Activated CD4-positive, alpha-beta T cell treated with anti-CD3 and anti-CD28 coated beads for 36 hours (primary cell): ENCODE results near the gene CDNF. TPM values are rescaled to one million over a fixed set of nuclear protein-coding genes. Genes with fewer than 3 reads are reported as not detected.
A peak's percentile ranks its signal among the peaks of the same experiment; 100 is the strongest.

Source experiments
- ATAC-seq: fragments of 200-7000 bp; cut with Tn5 transposase; one replicate; pipeline ENCODE4 v1.10.0; 2021; ENCODE audit warnings: mild to moderate bottlenecking, moderate library complexity
- CTCF ChIA-PET: fragments of 350-600 bp; sonication (Branson Sonifier 250); formaldehyde crosslinking; loops from one replicate; lab custom pipeline; 2021; ENCODE audit warnings: antibody characterized with exemption; lab: Charles Lee
- POLR2A ChIA-PET: fragments of 350-600 bp; sonication (Branson Sonifier 250); formaldehyde crosslinking; loops from one replicate; lab custom pipeline; 2021; ENCODE audit warnings: antibody characterized with exemption, inconsistent platforms; lab: Charles Lee
- DNase-seq: peaks from one replicate; pipeline ENCODE4 v3.0.0-alpha.2; 2020
- H3K27ac Mint-ChIP-seq: one replicate; pipeline ENCODE4 v1.8.0; 2021; ENCODE audit warnings: mixed read lengths
- H3K27me3 Mint-ChIP-seq: one replicate; pipeline ENCODE4 v1.8.0; 2021; ENCODE audit warnings: mixed read lengths
- H3K36me3 Mint-ChIP-seq: one replicate; pipeline ENCODE4 v1.8.0; 2021; ENCODE audit warnings: low read depth, mixed read lengths
- H3K4me1 Mint-ChIP-seq: one replicate; pipeline ENCODE4 v1.8.0; 2021; ENCODE audit warnings: mixed read lengths
- H3K4me3 Mint-ChIP-seq: one replicate; pipeline ENCODE4 v1.8.0; 2021; ENCODE audit warnings: mild to moderate bottlenecking, moderate library complexity, mixed read lengths
- H3K9me3 Mint-ChIP-seq: one replicate; pipeline ENCODE4 v1.8.0; 2021; ENCODE audit warnings: low read depth, mixed read lengths
- intact Hi-C, 2 experiments: fragments of 100-400 bp; cut with DNase I in 1 of 2; cut with micrococcal nuclease in 1 of 2; formaldehyde crosslinking; loops; one replicate each; pipeline versions ENCODE4 v1.14.2 to v1.15.1; 2022 to 2024; cut with DNase I, micrococcal nuclease
- total RNA-seq, 2 experiments: library from RNA; stranded (reverse); gene quantifications; one replicate each; pipeline ENCODE4 v1.2.3, GENCODE V29; 2021

The CDNF gene
- 1 to 10 TPM; 2.5 to 2.7 TPM for total RNA-seq

DNA sequence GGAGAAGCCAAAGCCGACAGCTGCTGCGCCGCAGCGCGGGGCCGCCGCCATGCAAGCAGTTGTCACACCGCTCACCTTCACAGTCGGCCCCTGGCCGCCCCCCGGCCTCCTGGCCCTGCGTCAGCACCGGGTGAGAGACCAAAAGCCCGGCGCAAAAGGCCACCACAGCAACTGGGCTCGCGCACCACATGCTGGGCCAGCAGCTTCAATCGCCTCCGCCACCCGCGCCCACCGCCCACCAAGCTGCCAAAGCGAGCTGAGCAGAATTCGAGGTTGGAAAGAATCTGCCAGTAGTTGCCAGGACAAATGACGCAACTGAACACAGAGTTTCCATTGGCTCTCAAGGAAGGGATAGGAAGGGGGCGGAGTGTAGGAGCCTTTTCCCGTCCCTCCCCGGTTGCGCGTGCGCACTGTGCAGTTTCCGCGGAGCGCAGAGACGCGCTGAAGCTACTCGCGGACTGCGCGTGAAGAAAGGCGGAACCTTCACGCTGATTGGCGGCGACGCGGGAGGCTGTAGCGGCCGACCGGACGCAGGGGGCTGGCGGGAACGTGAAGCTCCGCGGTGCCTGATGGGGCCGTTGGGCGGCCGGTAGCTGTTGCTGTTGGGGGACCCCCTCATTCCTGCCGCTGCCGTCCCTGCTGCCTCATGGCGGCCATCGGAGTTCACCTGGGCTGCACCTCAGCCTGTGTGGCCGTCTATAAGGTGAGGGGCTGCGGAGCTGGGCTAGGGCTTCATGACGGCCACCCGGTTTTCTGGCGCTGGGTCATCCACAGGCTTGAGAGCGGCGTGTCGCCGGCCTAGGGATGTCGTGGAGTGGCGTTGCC, at the start of gene CDNF, which contains the start of the genes HSPA14 and MSANTD7:
Gene CDNF, minus strand, starts transcription at position 281 of the 825 bp plus-strand sequence. Its CDS starts 91 bp downstream, at position 190.
Gene HSPA14, plus strand, starts transcription at position 550 of the 825 bp plus-strand sequence. Its CDS starts 97 bp downstream, at position 647.
Gene MSANTD7, plus strand, starts transcription at position 550 of the 825 bp plus-strand sequence. CDS start 3,979 bp downstream, outside the sequence.
- ChIA-PET CTCF (interaction anchor here (0.5 to 3.6 kb wide), 31 partner anchors 10 to 642 kb away, joined by 3 to 15 read pairs (median 4); partner anchors contain the start of genes MEIG1 and SUV39H2), POLR2A (interaction anchor here (0.6 to 3.8 kb wide), 17 partner anchors 17 to 1051 kb away, joined by 3 to 29 read pairs (median 4); partner anchors contain the start of genes DCLRE1C, MEIG1 and SUV39H2)
- intact Hi-C loops = loop anchor here (1.0 to 10.0 kb wide), 18 partner anchors 25 to 1491 kb away; partner anchors contain the start of genes DCLRE1C (in 2 of the 2), MEIG1 (in 2 of the 2), SUV39H2 (in 2 of the 2) and PRPF18 (in 1 of the 2)
- Mint-ChIP-seq H3K27ac (peak within 1 kb of the TSS; percentile 94), H3K4me1 (peaks cover 18% of the 10 kb centered on the region), H3K27me3 (no peaks in the 10 kb centered on the region), H3K4me3 (peak within 1 kb of the TSS; percentile 89), H3K36me3 (peaks cover 33% of the 10 kb centered on the region), H3K9me3 (no peaks in the 10 kb centered on the region)
- DNase-seq (peak; percentile 100), ATAC-seq (peak; percentile 97)

DNA sequence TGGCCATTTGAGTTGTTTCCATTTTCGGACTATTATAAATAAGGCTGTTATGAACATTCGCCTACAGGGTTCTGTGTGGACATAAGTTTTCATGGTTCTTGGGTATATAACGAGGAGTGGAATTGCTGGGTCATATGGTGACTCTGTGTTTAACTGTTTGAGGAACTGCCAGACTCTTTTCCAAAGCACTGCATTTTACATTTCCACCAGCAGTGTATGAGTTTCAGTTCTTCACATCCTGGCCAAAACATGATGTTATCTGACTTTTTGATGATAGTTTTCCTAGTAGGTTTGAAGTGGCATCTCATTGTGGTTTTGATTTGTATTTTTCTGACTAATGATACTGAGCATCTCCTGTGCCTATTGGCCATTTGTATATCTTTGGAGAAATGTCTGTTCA, 46.2 kb upstream of the CDNF start:
- DNase-seq (no peak), ATAC-seq (peak; percentile 72)
- intact Hi-C loops = loop anchor here in 1 of 2 experiments (10.0 kb wide), 1 partner anchor 499 kb away; no protein-coding TSS in a partner anchor
- Mint-ChIP-seq H3K4me1 (peaks cover 25% of the 10 kb centered on the region), H3K4me3 (no peak overlapping the region), H3K27me3 (no peaks in the 10 kb centered on the region), H3K27ac (no peak overlapping the region), H3K9me3 (no peaks in the 10 kb centered on the region), H3K36me3 (peaks cover 19% of the 10 kb centered on the region)
- ChIA-PET CTCF (no interaction called here), POLR2A (no interaction called here)

DNA sequence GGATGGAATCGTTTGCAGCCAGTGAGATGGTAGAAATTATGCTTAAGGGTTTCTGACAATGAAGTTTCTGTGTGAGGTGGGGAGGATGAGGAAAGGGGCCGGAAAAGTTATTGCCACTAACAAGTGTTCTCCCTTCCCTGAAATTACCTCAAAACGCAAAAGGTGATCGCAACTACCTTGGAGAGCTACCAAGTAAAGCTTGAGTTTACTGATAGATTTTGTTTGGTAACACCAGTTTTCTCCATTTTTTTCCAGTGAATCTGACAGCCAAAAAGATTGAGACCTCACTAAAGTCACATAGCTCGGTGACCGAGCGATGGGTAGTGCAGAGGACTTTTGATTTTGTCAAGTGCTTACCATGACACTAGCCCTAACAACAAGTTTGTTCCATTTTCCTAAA, 42.4 kb upstream of the CDNF start:
- Mint-ChIP-seq H3K9me3 (no peaks in the 10 kb centered on the region), H3K27me3 (no peaks in the 10 kb centered on the region), H3K4me3 (peak overlapping the region; percentile 97), H3K36me3 (peaks cover 19% of the 10 kb centered on the region), H3K27ac (peak overlapping the region; percentile 90), H3K4me1 (peaks cover 35% of the 10 kb centered on the region)
- DNase-seq = no peak
- CTCF ChIA-PET = interaction anchor here (0.7 to 2.2 kb wide), 5 partner anchors 9 to 375 kb away, joined by 3 to 8 read pairs (median 3); partner anchors contain the start of gene DCLRE1C
- intact Hi-C loops = loop anchor here in 1 of 2 experiments (10.0 kb wide), 1 partner anchor 495 kb away; no protein-coding TSS in a partner anchor
- no peak for ATAC-seq
- POLR2A ChIA-PET = interaction anchor here (0.7 to 3.2 kb wide), 2 partner anchors 42 to 680 kb away, joined by 3 to 24 read pairs; partner anchors contain the start of genes CDNF, HSPA14 and MSANTD7

- H3K27ac Mint-ChIP-seq = peak overlapping the region; percentile 90
- no peaks in the 10 kb centered on the region for H3K9me3 Mint-ChIP-seq
- H3K4me1 Mint-ChIP-seq = peaks cover 35% of the 10 kb centered on the region
- H3K27me3 Mint-ChIP-seq = no peaks in the 10 kb centered on the region
- ATAC-seq (no peak), DNase-seq (no peak)
- peak overlapping the region; percentile 97 for H3K4me3 Mint-ChIP-seq
- POLR2A ChIA-PET = interaction anchor here (0.7 to 3.2 kb wide), 2 partner anchors 41 to 679 kb away, joined by 3 to 24 read pairs; partner anchors contain the start of genes CDNF, HSPA14 and MSANTD7
- H3K36me3 Mint-ChIP-seq = peaks cover 19% of the 10 kb centered on the region
- intact Hi-C loops = loop anchor here (5.0 to 10.0 kb wide), 4 partner anchors 293 to 1293 kb away; partner anchors contain the start of gene PRPF18 (in 1 of the 2)
- CTCF ChIA-PET = interaction anchor here (0.7 to 2.2 kb wide), 5 partner anchors 10 to 83 kb away, joined by 3 to 8 read pairs (median 4); partner anchors contain the start of gene DCLRE1C
Measured at GRCh38 chr10:14879928-14880193, 42.0 kb upstream of the CDNF start.

DNA sequence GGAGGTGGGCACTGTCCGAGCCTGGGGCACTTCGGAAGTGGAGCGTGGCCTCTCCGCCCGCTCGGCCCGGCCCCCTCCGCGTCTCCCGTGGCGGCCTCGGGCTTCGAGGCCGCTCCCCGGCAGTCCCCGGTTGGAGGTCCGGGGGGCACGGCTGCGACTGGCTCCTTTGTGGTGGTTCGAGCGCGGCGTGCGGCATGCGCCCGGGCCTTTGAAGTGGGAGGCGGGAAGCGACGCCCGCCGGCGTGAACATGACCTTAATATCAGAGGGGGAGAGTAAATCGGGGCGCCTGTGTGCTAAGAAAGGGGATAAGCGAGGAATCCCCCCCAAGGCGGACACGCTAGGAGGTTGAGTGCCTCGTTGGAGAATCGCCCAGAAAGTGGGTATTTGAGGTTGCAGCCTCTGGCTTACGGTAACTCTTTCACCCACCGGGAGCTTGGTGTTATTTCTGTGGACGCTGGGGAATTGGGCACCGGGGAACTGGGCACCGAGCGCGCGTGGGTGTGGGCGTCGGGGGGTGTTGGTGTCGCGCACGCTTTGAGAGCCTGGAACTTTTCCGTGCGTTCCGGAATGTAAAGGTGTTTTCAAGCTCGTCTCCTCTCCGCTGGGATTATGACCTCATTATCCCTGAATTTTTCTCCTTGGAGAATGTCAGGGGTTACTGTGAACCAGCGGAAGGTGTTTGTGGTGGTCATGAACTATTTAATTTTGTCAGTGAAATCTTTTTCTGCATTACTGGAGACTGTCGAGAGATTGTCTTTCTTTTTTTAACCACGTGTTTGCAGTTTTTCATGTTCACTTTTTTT, 41.5 kb upstream of the CDNF start:
- H3K4me1 Mint-ChIP-seq = peaks cover 35% of the 10 kb centered on the region
- intact Hi-C loops = loop anchor here (5.0 kb wide), 3 partner anchors 292 to 1292 kb away; partner anchors contain the start of gene PRPF18 (in 1 of the 2)
- H3K27ac Mint-ChIP-seq = peak overlapping the region; percentile 90
- POLR2A ChIA-PET = interaction anchor here (0.7 to 3.2 kb wide), 9 partner anchors 36 to 694 kb away, joined by 3 to 24 read pairs (median 4); partner anchors contain the start of genes CDNF, DCLRE1C, HSPA14 and MEIG1
- ATAC-seq (peak; percentile 4), DNase-seq (peak; percentile 58)
- H3K27me3 Mint-ChIP-seq = no peaks in the 10 kb centered on the region
- H3K36me3 Mint-ChIP-seq = peaks cover 19% of the 10 kb centered on the region
- peak overlapping the region; percentile 97 for H3K4me3 Mint-ChIP-seq
- CTCF ChIA-PET = interaction anchor here (0.7 to 2.2 kb wide), 8 partner anchors 10 to 342 kb away, joined by 3 to 8 read pairs (median 4); partner anchors contain the start of genes CDNF, DCLRE1C, HSPA14 and MSANTD7
- no peaks in the 10 kb centered on the region for H3K9me3 Mint-ChIP-seq

- Mint-ChIP-seq H3K4me3 (peak within 1 kb of the TSS; percentile 97), H3K4me1 (peaks cover 36% of the 10 kb centered on the region), H3K27me3 (no peaks in the 10 kb centered on the region), H3K36me3 (peaks cover 19% of the 10 kb centered on the region), H3K9me3 (no peaks in the 10 kb centered on the region), H3K27ac (peak within 1 kb of the TSS; percentile 93)
- intact Hi-C loops = loop anchor here (1.0 to 5.0 kb wide), 10 partner anchors 40 to 1291 kb away; partner anchors contain the start of genes CDNF (in 2 of the 2), DCLRE1C (in 2 of the 2), HSPA14 (in 2 of the 2) and MEIG1 (in 2 of the 2)
- ATAC-seq (peak; percentile 92), DNase-seq (peak; percentile 97)
- POLR2A ChIA-PET = interaction anchor here (0.6 to 3.2 kb wide), 11 partner anchors 17 to 693 kb away, joined by 3 to 24 read pairs (median 3); partner anchors contain the start of genes CDNF, DCLRE1C, HSPA14 and MEIG1
- CTCF ChIA-PET = interaction anchor here (0.7 to 1.2 kb wide), 7 partner anchors 21 to 342 kb away, joined by 3 to 8 read pairs (median 3); partner anchors contain the start of genes CDNF, HSPA14 and MSANTD7
Measured at GRCh38 chr10:14878266-14879123, 40.7 kb upstream of the CDNF start, which contains the start of gene SUV39H2. TSS of gene SUV39H2 (plus strand) at chr10:14878866. CDS start at chr10:14878889, 23 bp downstream.

- Mint-ChIP-seq H3K9me3 (no peaks in the 10 kb centered on the region), H3K4me3 (peak overlapping the region; percentile 97), H3K27me3 (no peaks in the 10 kb centered on the region), H3K4me1 (peaks cover 26% of the 10 kb centered on the region), H3K36me3 (peaks cover 8% of the 10 kb centered on the region), H3K27ac (no peak overlapping the region)
- CTCF ChIA-PET = no interaction called here
- ATAC-seq = no peak
- POLR2A ChIA-PET = no interaction called here
- no peak for DNase-seq
- intact Hi-C loops = loop anchor here (5.0 kb wide), 3 partner anchors 289 to 1289 kb away; partner anchors contain the start of gene PRPF18 (in 1 of the 2)
Measured at GRCh38 chr10:14876764-14877163, 38.9 kb upstream of the CDNF start.

- ChIA-PET CTCF (interaction anchor here (0.6 kb wide), 1 partner anchor 11 kb away, joined by 3 read pairs; no protein-coding TSS in a partner anchor), POLR2A (no interaction called here)
- ATAC-seq (no peak), DNase-seq (no peak)
- peaks cover 8% of the 10 kb centered on the region for H3K36me3 Mint-ChIP-seq
- no peak overlapping the region for H3K27ac Mint-ChIP-seq
- H3K4me3 Mint-ChIP-seq = no peak overlapping the region
- intact Hi-C loops = loop anchor here (5.0 kb wide), 3 partner anchors 289 to 1289 kb away; partner anchors contain the start of gene PRPF18 (in 1 of the 2)
- no peaks in the 10 kb centered on the region for H3K9me3 Mint-ChIP-seq
- peaks cover 24% of the 10 kb centered on the region for H3K4me1 Mint-ChIP-seq
- no peaks in the 10 kb centered on the region for H3K27me3 Mint-ChIP-seq
Measured at GRCh38 chr10:14875941-14876340, 38.1 kb upstream of the CDNF start.

- CTCF ChIA-PET = interaction anchor here (1.2 kb wide), 1 partner anchor 294 kb away, joined by 3 read pairs; no protein-coding TSS in a partner anchor
- ATAC-seq = no peak
- Mint-ChIP-seq H3K36me3 (peaks cover 9% of the 10 kb centered on the region), H3K27me3 (no peaks in the 10 kb centered on the region), H3K4me3 (no peak overlapping the region), H3K27ac (no peak overlapping the region), H3K9me3 (no peaks in the 10 kb centered on the region), H3K4me1 (peaks cover 14% of the 10 kb centered on the region)
- POLR2A ChIA-PET = interaction anchor here (0.6 kb wide), 1 partner anchor 37 kb away, joined by 5 read pairs; no protein-coding TSS in a partner anchor
- no peak for DNase-seq
- intact Hi-C loops = no loop called here
Measured at GRCh38 chr10:14873090-14873760, 35.4 kb upstream of the CDNF start.
